Mesothelial cell of epicardium (in vitro differentiated cells): ENCODE results near the gene LETM1. TPM values are rescaled to one million over a fixed set of nuclear protein-coding genes. Genes with fewer than 3 reads are reported as not detected.

Experiments
- DNase-seq, 2 experiments: peaks; one replicate each; pipeline ENCODE4 v3.0.0; 2021; ENCODE audit warnings: low spot score in 2 of 2; ENCODE audit not compliant: unreplicated experiment in 2 of 2
- H3K27ac Mint-ChIP-seq: 2 replicates; pipeline ENCODE4 v1.8.0; 2021; ENCODE audit warnings: mixed read lengths
- H3K27me3 Mint-ChIP-seq: 2 replicates; pipeline ENCODE4 v1.8.0; 2021; ENCODE audit warnings: low read depth, mixed read lengths
- H3K36me3 Mint-ChIP-seq: 2 replicates; pipeline ENCODE4 v1.8.0; 2021; ENCODE audit warnings: mixed read lengths
- H3K4me1 Mint-ChIP-seq: 2 replicates; pipeline ENCODE4 v1.8.0; 2021; ENCODE audit warnings: mixed read lengths
- H3K4me3 Mint-ChIP-seq: 2 replicates; pipeline ENCODE4 v1.8.0; 2021; ENCODE audit warnings: mild to moderate bottlenecking, moderate library complexity, mixed read lengths
- H3K9me3 Mint-ChIP-seq: 2 replicates; pipeline ENCODE4 v1.8.0; 2021; ENCODE audit warnings: mixed read lengths
- total RNA-seq: library from RNA; stranded (reverse); gene quantifications from 3 replicates; pipeline ENCODE4 v1.2.1, GENCODE V29; 2021
- TF ChIP-seq, protein P1 (sequence below): fragments of 200-600 bp; sonication (generic); IDR thresholded peaks from one replicate; pipeline ENCODE4 v1.5.0; 2021; ENCODE audit warnings: antibody characterized with exemption; ENCODE audit not compliant: unreplicated experiment

Gene LETM1
- total RNA-seq, 1 donor from 2014 or later: 48.7 TPM

DNA sequence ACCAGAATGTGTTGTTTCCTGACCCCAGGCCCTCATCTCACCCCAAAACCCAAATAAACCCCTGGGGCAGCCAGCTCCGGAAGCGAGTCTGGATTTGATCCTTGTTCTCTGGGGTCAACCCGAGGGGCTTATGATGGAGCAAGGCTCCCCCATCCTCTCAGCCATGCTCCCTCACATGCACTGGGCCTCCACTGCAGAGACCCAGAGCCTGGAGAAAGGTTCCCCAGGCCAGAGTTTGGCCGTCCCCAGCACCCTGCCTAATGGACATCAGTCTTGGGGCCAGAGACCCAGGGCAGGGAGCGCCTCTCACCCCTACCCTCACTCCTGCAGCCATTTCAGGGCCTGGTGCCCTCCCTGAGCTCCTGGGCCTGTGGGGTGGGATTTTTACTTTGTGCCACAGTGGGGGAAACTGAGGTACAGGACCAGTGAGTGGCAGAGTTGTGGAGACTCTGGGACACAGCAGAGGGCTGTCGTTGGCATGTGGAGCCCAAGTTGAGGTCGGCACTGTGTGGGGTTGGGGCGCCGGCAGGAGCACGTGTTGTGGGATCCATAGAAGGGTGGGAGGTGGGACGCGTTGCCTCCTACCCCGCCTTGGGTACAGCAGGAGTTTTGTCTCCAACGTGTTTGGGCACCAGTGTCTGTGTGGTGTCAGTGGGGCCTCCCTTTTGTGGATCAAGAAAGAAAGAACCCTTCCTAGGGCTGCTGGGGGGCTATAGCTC, 59.3 kb downstream of the LETM1 start:
- Mint-ChIP-seq H3K9me3 (no peaks in the 10 kb centered on the region), H3K4me3 (peak overlapping the region; percentile 31)
- TF ChIP-seq, protein P1, sequence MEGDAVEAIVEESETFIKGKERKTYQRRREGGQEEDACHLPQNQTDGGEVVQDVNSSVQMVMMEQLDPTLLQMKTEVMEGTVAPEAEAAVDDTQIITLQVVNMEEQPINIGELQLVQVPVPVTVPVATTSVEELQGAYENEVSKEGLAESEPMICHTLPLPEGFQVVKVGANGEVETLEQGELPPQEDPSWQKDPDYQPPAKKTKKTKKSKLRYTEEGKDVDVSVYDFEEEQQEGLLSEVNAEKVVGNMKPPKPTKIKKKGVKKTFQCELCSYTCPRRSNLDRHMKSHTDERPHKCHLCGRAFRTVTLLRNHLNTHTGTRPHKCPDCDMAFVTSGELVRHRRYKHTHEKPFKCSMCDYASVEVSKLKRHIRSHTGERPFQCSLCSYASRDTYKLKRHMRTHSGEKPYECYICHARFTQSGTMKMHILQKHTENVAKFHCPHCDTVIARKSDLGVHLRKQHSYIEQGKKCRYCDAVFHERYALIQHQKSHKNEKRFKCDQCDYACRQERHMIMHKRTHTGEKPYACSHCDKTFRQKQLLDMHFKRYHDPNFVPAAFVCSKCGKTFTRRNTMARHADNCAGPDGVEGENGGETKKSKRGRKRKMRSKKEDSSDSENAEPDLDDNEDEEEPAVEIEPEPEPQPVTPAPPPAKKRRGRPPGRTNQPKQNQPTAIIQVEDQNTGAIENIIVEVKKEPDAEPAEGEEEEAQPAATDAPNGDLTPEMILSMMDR: no peak

GRCh38 chr4:1795299-1796195, 60.4 kb downstream of the LETM1 start:
- H3K4me3 Mint-ChIP-seq: peak overlapping the region; percentile 59
- H3K9me3 Mint-ChIP-seq: no peaks in the 10 kb centered on the region
- no peaks in the 10 kb centered on the region for H3K36me3 Mint-ChIP-seq
- H3K4me1 Mint-ChIP-seq: no peaks in the 10 kb centered on the region
- TF ChIP-seq, protein P1: no peak
- H3K27me3 Mint-ChIP-seq: peaks cover 8% of the 10 kb centered on the region
- H3K27ac Mint-ChIP-seq: no peak overlapping the region
- DNase-seq: no peak

More for the DNA sequence above, 59.3 kb downstream of the LETM1 start:
- H3K27ac Mint-ChIP-seq: no peak overlapping the region
- DNase-seq: no peak
- peaks cover 8% of the 10 kb centered on the region for H3K27me3 Mint-ChIP-seq
- H3K4me1 Mint-ChIP-seq: no peaks in the 10 kb centered on the region
- H3K36me3 Mint-ChIP-seq: no peaks in the 10 kb centered on the region

GRCh38 chr4:1794809-1795298, 61.1 kb downstream of the LETM1 start:
- H3K4me3 Mint-ChIP-seq: peak overlapping the region; percentile 59
- no peaks in the 10 kb centered on the region for H3K4me1 Mint-ChIP-seq

GRCh38 chr4:1793940-1794808, 61.8 kb downstream of the LETM1 start:
- H3K9me3 Mint-ChIP-seq: no peaks in the 10 kb centered on the region
- H3K4me1 Mint-ChIP-seq: no peaks in the 10 kb centered on the region
- no peak overlapping the region for H3K27ac Mint-ChIP-seq
- H3K27me3 Mint-ChIP-seq: peaks cover 8% of the 10 kb centered on the region
- H3K36me3 Mint-ChIP-seq: no peaks in the 10 kb centered on the region
- TF ChIP-seq, protein P1: no peak
- no peak for DNase-seq
- peak overlapping the region; percentile 59 for H3K4me3 Mint-ChIP-seq

More at GRCh38 chr4:1794809-1795298, 61.1 kb downstream of the LETM1 start:
- TF ChIP-seq, protein P1: no peak
- DNase-seq: no peak
- H3K27ac Mint-ChIP-seq: no peak overlapping the region
- H3K36me3 Mint-ChIP-seq: no peaks in the 10 kb centered on the region
- no peaks in the 10 kb centered on the region for H3K9me3 Mint-ChIP-seq
- H3K27me3 Mint-ChIP-seq: peaks cover 8% of the 10 kb centered on the region

- DNase-seq: no peak
- Mint-ChIP-seq H3K36me3 (no peaks in the 10 kb centered on the region), H3K27me3 (peaks cover 8% of the 10 kb centered on the region), H3K9me3 (no peaks in the 10 kb centered on the region), H3K27ac (no peak overlapping the region), H3K4me1 (peaks cover under 1% of the 10 kb centered on the region), H3K4me3 (no peak overlapping the region)
- TF ChIP-seq, protein P1: no peak
Measured at GRCh38 chr4:1793496-1793840, 62.5 kb downstream of the LETM1 start.
